HCT116 (cell line): ENCODE results near the gene SLC41A2. TPM values are rescaled to one million over a fixed set of nuclear protein-coding genes. Genes with fewer than 3 reads are reported as not detected.

Source experiments
- ATAC-seq: fragments of 200-7000 bp; cut with Tn5 transposase; 2 replicates; pipeline ENCODE4 v1.9.1; 2020; ENCODE audit warnings: mild to moderate bottlenecking, moderate library complexity
- BruUV-seq: library from RNA; stranded (reverse); fragments of 400-500 nt; replicated peaks from 2 replicates; lab custom pipeline; 2021; lab: Mats Ljungman, UMichigan
- CTCF ChIA-PET: fragments of 300-600 bp; sonication (Branson Sonifier 250); formaldehyde crosslinking; loops from one replicate; lab custom pipeline; 2021; ENCODE audit warnings: antibody characterized with exemption; lab: Charles Lee
- POLR2A ChIA-PET: fragments of 300-600, 350-600 bp; sonication (Branson Sonifier 250); formaldehyde crosslinking; loops from one replicate; lab custom pipeline; 2021; ENCODE audit warnings: antibody characterized with exemption; lab: Charles Lee
- RAD21 ChIA-PET, 2 experiments: fragments of 300-600 bp; sonication (Branson Sonifier 250); formaldehyde crosslinking; loops; one replicate each; lab custom pipeline; 2023; ENCODE audit warnings: low total read pairs in 2 of 2; ENCODE audit not compliant: uncharacterized antibody in 2 of 2, unreplicated experiment in 2 of 2, low non-redundant PET in 1 of 2; lab: Charles Lee
- DNase-seq: peaks from one replicate; pipeline ENCODE4 v3.0.0-alpha.2; 2010; ENCODE audit warnings: low read depth, low spot score
- H2AFZ ChIP-seq: fragments of 200-600 bp; shearing (Covaris generic), sonication (generic); 2 replicates; pipeline ENCODE4 v1.6.1; 2017; ENCODE audit warnings: low read depth, mixed run types, mixed read lengths, antibody characterized with exemption, low read length; ENCODE audit not compliant: poor library complexity, severe bottlenecking
- H3K27ac ChIP-seq: 2 replicates; pipeline ENCODE4 v1.5.1; 2012; ENCODE audit warnings: low read depth, low read length
- H3K27me3 ChIP-seq: fragments of 200-600 bp; sonication (generic); 2 replicates; pipeline ENCODE4 v1.6.1; 2016; ENCODE audit warnings: mixed run types, low read length, mixed read lengths; ENCODE audit not compliant: insufficient read depth
- H3K36me3 ChIP-seq, 2 experiments: fragments of 200-500 bp in 1 of 2; fragments of 200-600 bp in 1 of 2; sonication (Bioruptor generic) in 1 of 2; sonication (generic) in 1 of 2; 2 replicates each; pipeline versions ENCODE4 v1.5.1 to v1.6.1; 2014 to 2016; ENCODE audit warnings: low read length in 2 of 2, inconsistent platforms in 1 of 2, mixed read lengths in 1 of 2, mixed run types in 1 of 2; ENCODE audit not compliant: insufficient read depth in 2 of 2, control insufficient read depth in 1 of 2
- H3K4me1 ChIP-seq, 2 experiments: fragments of 200-600 bp in 1 of 2; sonication (generic) in 1 of 2; 2 replicates each; pipeline versions ENCODE4 v1.5.1 to v1.6.1; 2012 to 2017; ENCODE audit warnings: low read length in 2 of 2, inconsistent platforms in 1 of 2, mild to moderate bottlenecking in 1 of 2, mixed read lengths in 1 of 2, mixed run types in 1 of 2, moderate library complexity in 1 of 2; ENCODE audit not compliant: insufficient read depth in 2 of 2, control insufficient read depth in 1 of 2
- H3K4me2 ChIP-seq: fragments of 200-600 bp; sonication (generic); 2 replicates; pipeline ENCODE4 v1.6.1; 2017; ENCODE audit warnings: mixed run types, low read length, mixed read lengths
- H3K4me3 ChIP-seq, 2 experiments: fragments of 200-600 bp in 1 of 2; sonication (generic) in 1 of 2; replicated peaks in 1 of 2; 2 replicates each; pipeline ENCODE4 v1.5.1; 2011 to 2016; ENCODE audit warnings: low read length in 2 of 2, control low read depth in 1 of 2, low read depth in 1 of 2, mild to moderate bottlenecking in 1 of 2, mixed read lengths in 1 of 2, mixed run types in 1 of 2
- H3K79me2 ChIP-seq: fragments of 200-600 bp; sonication (generic); 2 replicates; pipeline ENCODE4 v1.6.1; 2017; ENCODE audit warnings: mild to moderate bottlenecking, mixed run types, low read length, moderate library complexity, mixed read lengths; ENCODE audit not compliant: insufficient read depth
- H3K9ac ChIP-seq: fragments of 200-600 bp; sonication (generic); 2 replicates; pipeline ENCODE4 v1.6.1; 2016; ENCODE audit warnings: low read length, mixed read lengths
- H3K9me2 ChIP-seq: fragments of 200-600 bp; sonication (generic), shearing (Covaris generic); 2 replicates; pipeline ENCODE4 v1.6.1; 2017; ENCODE audit warnings: mixed run types, mild to moderate bottlenecking, moderate library complexity; ENCODE audit not compliant: insufficient read depth
- H3K9me3 ChIP-seq, 2 experiments: fragments of 200-500 bp in 1 of 2; fragments of 200-600 bp in 1 of 2; sonication (Bioruptor generic) in 1 of 2; sonication (generic) in 1 of 2; 2 replicates each; pipeline ENCODE4 v1.6.1; 2014 to 2017; ENCODE audit warnings: low read length in 2 of 2, mixed read lengths in 2 of 2, inconsistent platforms in 1 of 2, low read depth in 1 of 2, mild to moderate bottlenecking in 1 of 2, mixed run types in 1 of 2, moderate library complexity in 1 of 2; ENCODE audit not compliant: control insufficient read depth in 1 of 2, insufficient read depth in 1 of 2
- H4K20me1 ChIP-seq: fragments of 200-600 bp; sonication (generic), shearing (Covaris generic); 2 replicates; pipeline ENCODE4 v1.6.1; 2017; ENCODE audit warnings: mixed run types, mild to moderate bottlenecking, moderate library complexity; ENCODE audit not compliant: insufficient read depth
- CEBPB ChIP-seq: IDR thresholded peaks from 2 replicates; pipeline ENCODE4 v1.6.1; 2012; ENCODE audit warnings: low read depth
- EZH2 ChIP-seq: fragments of 200-600 bp; sonication (generic); IDR thresholded peaks from 2 replicates; pipeline ENCODE4 v1.6.1; 2017; ENCODE audit warnings: antibody characterized with exemption, mixed run types
- EZH2phosphoT487 ChIP-seq: fragments of 200-600 bp; IDR thresholded peaks from 2 replicates; pipeline ENCODE4 v1.6.1; 2018; ENCODE audit warnings: antibody characterized with exemption, borderline replicate concordance
- FOSL1 ChIP-seq: IDR thresholded peaks from 2 replicates; pipeline ENCODE4 v1.6.1; 2012; ENCODE audit warnings: low read depth
- JUND ChIP-seq: IDR thresholded peaks from 2 replicates; pipeline ENCODE4 v1.6.1; 2012
- POLR2A ChIP-seq: IDR thresholded peaks from 2 replicates; pipeline ENCODE4 v1.7.0; 2011; ENCODE audit warnings: borderline replicate concordance; ENCODE audit not compliant: insufficient read depth, insufficient read length; ENCODE audit errors: extremely low read depth
- RAD21 ChIP-seq: IDR thresholded peaks from 2 replicates; pipeline ENCODE4 v1.6.1; 2012; ENCODE audit warnings: low read depth, mild to moderate bottlenecking
- SIN3A ChIP-seq: IDR thresholded peaks from 2 replicates; pipeline ENCODE4 v1.6.1; 2012; ENCODE audit warnings: low read depth
- SP1 ChIP-seq: IDR thresholded peaks from 2 replicates; pipeline ENCODE4 v1.6.1; 2012; ENCODE audit warnings: low read depth
- SRF ChIP-seq: IDR thresholded peaks from 2 replicates; pipeline ENCODE4 v1.6.1; 2012; ENCODE audit warnings: low read depth
- YY1 ChIP-seq: IDR thresholded peaks from 2 replicates; pipeline ENCODE4 v1.6.1; 2011; ENCODE audit warnings: low read length, low read depth, moderate library complexity, mild to moderate bottlenecking; ENCODE audit not compliant: insufficient replicate concordance; ENCODE audit errors: extremely low read depth
- intact Hi-C: fragments of 100-400 bp; cut with micrococcal nuclease; formaldehyde crosslinking; loops from 2 replicates; pipeline ENCODE4 v1.10.0; 2022
- total RNA-seq: library from RNA; stranded (reverse); gene quantifications from one replicate; pipeline ENCODE4 v1.2.1, GENCODE V29; 2021; ENCODE audit not compliant: unreplicated experiment
- TF ChIP-seq, protein P1 (sequence below): IDR thresholded peaks from 2 replicates; pipeline ENCODE4 v1.6.1; 2012; ENCODE audit warnings: low read depth
- TF ChIP-seq, protein P2 (sequence below), 3 experiments: fragments of 200-600 bp in 1 of 3; sonication (generic) in 1 of 3; IDR thresholded peaks in 2 of 3; conservative IDR thresholded peaks in 1 of 3; 2 replicates each; pipeline ENCODE4 v1.5.1; 2012 to 2017; ENCODE audit warnings: low read depth in 2 of 3, low read length in 2 of 3, antibody characterized with exemption in 1 of 3, borderline replicate concordance in 1 of 3, control low read depth in 1 of 3, mild to moderate bottlenecking in 1 of 3, mixed read lengths in 1 of 3, mixed run types in 1 of 3, moderate library complexity in 1 of 3; ENCODE audit not compliant: insufficient read depth in 1 of 3

Gene SLC41A2
- total RNA-seq, 1 experiment from 2014 or later = 12.5 TPM

DNA sequence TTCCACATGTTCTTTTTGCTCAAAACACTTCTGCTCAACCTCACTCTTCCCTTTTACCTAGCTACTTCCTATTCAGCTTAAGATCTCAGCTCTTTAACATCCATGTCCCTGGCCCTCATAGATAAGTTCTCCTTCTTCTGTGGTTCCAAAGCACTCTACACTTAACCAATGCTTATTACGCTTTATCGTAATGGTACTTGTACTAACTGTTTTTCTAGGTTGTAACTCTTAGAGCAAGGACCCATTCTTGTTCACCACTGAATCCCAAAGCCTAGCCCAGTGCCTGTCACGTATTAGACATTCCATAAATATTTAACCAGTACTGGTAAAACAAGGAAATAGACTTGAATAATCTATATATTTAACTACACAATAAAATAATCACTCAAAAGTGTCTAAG lies 5.3 kb downstream of the SLC41A2 start:
- Histone ChIP-seq H3K9me3 (no peaks in the 10 kb centered on the region), H3K4me1 (peaks cover 20 to 42% of the 10 kb centered on the region in 2 experiments), H3K36me3 (no peaks in the 10 kb centered on the region), H3K9ac (no peak overlapping the region), H3K27me3 (no peaks in the 10 kb centered on the region), H3K27ac (no peak overlapping the region), H3K4me3 (no peak overlapping the region), H3K4me2 (peak overlapping the region; percentile 69), H3K9me2 (no peaks in the 10 kb centered on the region), H4K20me1 (no peaks in the 10 kb centered on the region), H3K79me2 (no peaks in the 10 kb centered on the region), H2AFZ (no peak overlapping the region)
- RAD21 ChIA-PET = no interaction called here
- intact Hi-C loops = no loop called here
- CTCF ChIA-PET = no interaction called here
- ATAC-seq = no peak
- TF ChIP-seq JUND (no peak), CEBPB (no peak), EZH2 (no peak), RAD21 (no peak), EZH2phosphoT487 (no peak), SIN3A (no peak), POLR2A (no peak), SP1 (no peak), YY1 (no peak), SRF (no peak), FOSL1 (no peak)
- TF ChIP-seq, protein P1, sequence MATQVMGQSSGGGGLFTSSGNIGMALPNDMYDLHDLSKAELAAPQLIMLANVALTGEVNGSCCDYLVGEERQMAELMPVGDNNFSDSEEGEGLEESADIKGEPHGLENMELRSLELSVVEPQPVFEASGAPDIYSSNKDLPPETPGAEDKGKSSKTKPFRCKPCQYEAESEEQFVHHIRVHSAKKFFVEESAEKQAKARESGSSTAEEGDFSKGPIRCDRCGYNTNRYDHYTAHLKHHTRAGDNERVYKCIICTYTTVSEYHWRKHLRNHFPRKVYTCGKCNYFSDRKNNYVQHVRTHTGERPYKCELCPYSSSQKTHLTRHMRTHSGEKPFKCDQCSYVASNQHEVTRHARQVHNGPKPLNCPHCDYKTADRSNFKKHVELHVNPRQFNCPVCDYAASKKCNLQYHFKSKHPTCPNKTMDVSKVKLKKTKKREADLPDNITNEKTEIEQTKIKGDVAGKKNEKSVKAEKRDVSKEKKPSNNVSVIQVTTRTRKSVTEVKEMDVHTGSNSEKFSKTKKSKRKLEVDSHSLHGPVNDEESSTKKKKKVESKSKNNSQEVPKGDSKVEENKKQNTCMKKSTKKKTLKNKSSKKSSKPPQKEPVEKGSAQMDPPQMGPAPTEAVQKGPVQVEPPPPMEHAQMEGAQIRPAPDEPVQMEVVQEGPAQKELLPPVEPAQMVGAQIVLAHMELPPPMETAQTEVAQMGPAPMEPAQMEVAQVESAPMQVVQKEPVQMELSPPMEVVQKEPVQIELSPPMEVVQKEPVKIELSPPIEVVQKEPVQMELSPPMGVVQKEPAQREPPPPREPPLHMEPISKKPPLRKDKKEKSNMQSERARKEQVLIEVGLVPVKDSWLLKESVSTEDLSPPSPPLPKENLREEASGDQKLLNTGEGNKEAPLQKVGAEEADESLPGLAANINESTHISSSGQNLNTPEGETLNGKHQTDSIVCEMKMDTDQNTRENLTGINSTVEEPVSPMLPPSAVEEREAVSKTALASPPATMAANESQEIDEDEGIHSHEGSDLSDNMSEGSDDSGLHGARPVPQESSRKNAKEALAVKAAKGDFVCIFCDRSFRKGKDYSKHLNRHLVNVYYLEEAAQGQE = no peak
- TF ChIP-seq, protein P2, sequence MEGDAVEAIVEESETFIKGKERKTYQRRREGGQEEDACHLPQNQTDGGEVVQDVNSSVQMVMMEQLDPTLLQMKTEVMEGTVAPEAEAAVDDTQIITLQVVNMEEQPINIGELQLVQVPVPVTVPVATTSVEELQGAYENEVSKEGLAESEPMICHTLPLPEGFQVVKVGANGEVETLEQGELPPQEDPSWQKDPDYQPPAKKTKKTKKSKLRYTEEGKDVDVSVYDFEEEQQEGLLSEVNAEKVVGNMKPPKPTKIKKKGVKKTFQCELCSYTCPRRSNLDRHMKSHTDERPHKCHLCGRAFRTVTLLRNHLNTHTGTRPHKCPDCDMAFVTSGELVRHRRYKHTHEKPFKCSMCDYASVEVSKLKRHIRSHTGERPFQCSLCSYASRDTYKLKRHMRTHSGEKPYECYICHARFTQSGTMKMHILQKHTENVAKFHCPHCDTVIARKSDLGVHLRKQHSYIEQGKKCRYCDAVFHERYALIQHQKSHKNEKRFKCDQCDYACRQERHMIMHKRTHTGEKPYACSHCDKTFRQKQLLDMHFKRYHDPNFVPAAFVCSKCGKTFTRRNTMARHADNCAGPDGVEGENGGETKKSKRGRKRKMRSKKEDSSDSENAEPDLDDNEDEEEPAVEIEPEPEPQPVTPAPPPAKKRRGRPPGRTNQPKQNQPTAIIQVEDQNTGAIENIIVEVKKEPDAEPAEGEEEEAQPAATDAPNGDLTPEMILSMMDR (IDR thresholded peaks at IDR 0.05 in 2 of 3, conservative IDR thresholded peaks at IDR 0.05 in 1 of 3; ENCODE audit: borderline replicate concordance in 1 of 3, insufficient read depth in 1 of 3, low read depth in 2 of 3, low read length in 2 of 3) = no peak
- no peak for DNase-seq
- POLR2A ChIA-PET = no interaction called here
- no TSS peak for BruUV-seq
